MM.1S (cell line): ENCODE measurements around the gene FAM180B.

Experiments
- DNase-seq: peaks from one replicate; pipeline ENCODE4 v3.0.0-alpha.2; 2015
- H2AFZ ChIP-seq: fragments of 300-600 bp; sonication (generic); 2 replicates; pipeline ENCODE4 v1.6.0; 2016; ENCODE audit warnings: antibody characterized with exemption, low read length
- H3F3A ChIP-seq: fragments of 300-600 bp; sonication (generic); 2 replicates; pipeline ENCODE4 v1.6.1; 2016; ENCODE audit warnings: mild to moderate bottlenecking, antibody characterized with exemption, low read length, moderate library complexity, mixed read lengths; ENCODE audit not compliant: insufficient read depth
- H3K27ac ChIP-seq: fragments of 300-600 bp; sonication (generic); 2 replicates; pipeline ENCODE4 v1.5.1; 2016; ENCODE audit warnings: mild to moderate bottlenecking, low read length
- H3K27me3 ChIP-seq: fragments of 300-600 bp; sonication (generic); replicated peaks from 2 replicates; pipeline ENCODE4 v1.6.0; 2016; ENCODE audit warnings: low read length; ENCODE audit not compliant: insufficient read depth
- H3K36me3 ChIP-seq: fragments of 300-600 bp; sonication (generic); replicated peaks from 2 replicates; pipeline ENCODE4 v1.6.1; 2016; ENCODE audit warnings: mild to moderate bottlenecking, low read length, mixed read lengths; ENCODE audit not compliant: insufficient read depth
- H3K4me1 ChIP-seq: fragments of 300-600 bp; sonication (generic); 2 replicates; pipeline ENCODE4 v1.6.1; 2016; ENCODE audit warnings: low read length, mixed read lengths
- H3K4me2 ChIP-seq: fragments of 300-600 bp; sonication (generic); 2 replicates; pipeline ENCODE4 v1.6.0; 2016; ENCODE audit warnings: low read depth, low read length
- H3K4me3 ChIP-seq: fragments of 300-600 bp; sonication (generic); 2 replicates; pipeline ENCODE4 v1.5.1; 2016; ENCODE audit warnings: low read length, mixed read lengths
- H3K79me2 ChIP-seq: fragments of 300-600 bp; sonication (generic); 2 replicates; pipeline ENCODE4 v1.6.1; 2016; ENCODE audit warnings: mixed run types, low read length, mixed read lengths
- H3K9ac ChIP-seq: fragments of 300-600 bp; sonication (generic); 2 replicates; pipeline ENCODE4 v1.6.1; 2016; ENCODE audit warnings: low read length, mixed read lengths
- H3K9me2 ChIP-seq: fragments of 300-600 bp; sonication (generic); replicated peaks from 2 replicates; pipeline ENCODE4 v1.6.1; 2016; ENCODE audit warnings: mild to moderate bottlenecking, low read length, mixed read lengths; ENCODE audit not compliant: insufficient read depth
- H3K9me3 ChIP-seq: fragments of 300-600 bp; sonication (generic); replicated peaks from 2 replicates; pipeline ENCODE4 v1.6.1; 2016; ENCODE audit warnings: mild to moderate bottlenecking, low read length, mixed read lengths; ENCODE audit not compliant: insufficient read depth
- H4K20me1 ChIP-seq: fragments of 300-600 bp; sonication (generic); 2 replicates; pipeline ENCODE4 v1.6.1; 2016; ENCODE audit warnings: mild to moderate bottlenecking, low read length, moderate library complexity, mixed read lengths; ENCODE audit not compliant: insufficient read depth
- EZH2 ChIP-seq: fragments of 300-600 bp; sonication (generic); optimal IDR thresholded peaks from 2 replicates; pipeline ENCODE3; 2017; ENCODE audit warnings: low read depth, mild to moderate bottlenecking, antibody characterized with exemption, low read length, mixed read lengths
- EZH2phosphoT487 ChIP-seq: fragments of 300-600 bp; sonication (generic); IDR thresholded peaks from 2 replicates; pipeline ENCODE4 v1.6.1; 2018; ENCODE audit warnings: antibody characterized with exemption, low read length
- TF ChIP-seq, protein P1 (sequence below): fragments of 300-600 bp; sonication (generic); IDR thresholded peaks from 2 replicates; pipeline ENCODE4 v1.5.1; 2016; ENCODE audit warnings: antibody characterized with exemption, low read length, mixed read lengths

FAM180B gene

DNA sequence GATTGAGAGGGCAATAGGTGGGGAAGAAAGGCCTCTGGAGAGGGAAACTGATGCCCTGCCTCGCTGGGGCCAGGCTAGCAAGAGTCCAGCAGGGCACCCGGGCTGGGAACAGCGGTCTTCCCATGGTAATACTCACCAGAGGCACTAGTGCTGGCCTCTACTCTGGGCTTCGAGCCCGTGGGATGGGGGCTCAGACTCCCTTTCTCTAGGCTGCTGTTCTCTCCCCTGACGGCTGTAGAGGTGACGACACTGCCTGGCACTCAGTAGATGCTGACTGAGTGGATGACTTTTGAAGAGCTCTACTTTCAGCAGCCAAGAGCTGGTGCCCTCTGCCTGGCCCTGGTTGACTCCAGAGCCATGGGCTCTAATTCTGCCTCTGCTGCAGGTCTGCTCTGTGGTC lies 8.6 kb downstream of the FAM180B start:
- no peaks in the 10 kb centered on the region for H3K4me1 ChIP-seq
- H3K4me3 ChIP-seq = no peak overlapping the region
- H3K9me3 ChIP-seq = no peaks in the 10 kb centered on the region
- DNase-seq = no peak
- H4K20me1 ChIP-seq = no peaks in the 10 kb centered on the region
- no peak for TF ChIP-seq EZH2phosphoT487
- TF ChIP-seq, protein P1, sequence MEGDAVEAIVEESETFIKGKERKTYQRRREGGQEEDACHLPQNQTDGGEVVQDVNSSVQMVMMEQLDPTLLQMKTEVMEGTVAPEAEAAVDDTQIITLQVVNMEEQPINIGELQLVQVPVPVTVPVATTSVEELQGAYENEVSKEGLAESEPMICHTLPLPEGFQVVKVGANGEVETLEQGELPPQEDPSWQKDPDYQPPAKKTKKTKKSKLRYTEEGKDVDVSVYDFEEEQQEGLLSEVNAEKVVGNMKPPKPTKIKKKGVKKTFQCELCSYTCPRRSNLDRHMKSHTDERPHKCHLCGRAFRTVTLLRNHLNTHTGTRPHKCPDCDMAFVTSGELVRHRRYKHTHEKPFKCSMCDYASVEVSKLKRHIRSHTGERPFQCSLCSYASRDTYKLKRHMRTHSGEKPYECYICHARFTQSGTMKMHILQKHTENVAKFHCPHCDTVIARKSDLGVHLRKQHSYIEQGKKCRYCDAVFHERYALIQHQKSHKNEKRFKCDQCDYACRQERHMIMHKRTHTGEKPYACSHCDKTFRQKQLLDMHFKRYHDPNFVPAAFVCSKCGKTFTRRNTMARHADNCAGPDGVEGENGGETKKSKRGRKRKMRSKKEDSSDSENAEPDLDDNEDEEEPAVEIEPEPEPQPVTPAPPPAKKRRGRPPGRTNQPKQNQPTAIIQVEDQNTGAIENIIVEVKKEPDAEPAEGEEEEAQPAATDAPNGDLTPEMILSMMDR = no peak
- TF ChIP-seq EZH2 = no peak
- no peak overlapping the region for H2AFZ ChIP-seq
- no peak overlapping the region for H3K27ac ChIP-seq
- no peak overlapping the region for H3K9ac ChIP-seq
- no peaks in the 10 kb centered on the region for H3K9me2 ChIP-seq
- H3K4me2 ChIP-seq = no peak overlapping the region
- no peaks in the 10 kb centered on the region for H3K36me3 ChIP-seq
- no peaks in the 10 kb centered on the region for H3F3A ChIP-seq
- H3K79me2 ChIP-seq = no peaks in the 10 kb centered on the region
- no peaks in the 10 kb centered on the region for H3K27me3 ChIP-seq

DNA sequence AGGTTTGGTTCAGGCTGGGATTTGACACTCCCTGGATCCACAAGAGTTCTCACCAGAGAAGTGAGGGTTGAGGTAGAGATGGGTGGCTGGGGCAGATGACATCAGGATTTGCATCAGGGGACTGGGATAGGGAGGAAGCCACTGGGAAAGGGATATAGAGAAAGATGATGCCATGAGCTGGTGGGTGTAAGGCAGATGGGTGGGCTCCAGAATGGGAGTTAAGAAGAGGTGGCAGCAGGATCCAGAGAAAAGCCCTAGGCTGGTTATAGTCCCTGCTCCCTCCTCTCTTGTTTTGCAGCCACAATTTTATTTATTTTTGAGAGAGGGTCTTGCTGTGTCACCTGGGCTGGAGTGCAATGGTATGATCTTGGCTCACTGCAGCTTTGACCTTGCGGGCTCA lies 9.5 kb downstream of the FAM180B start:
- no peaks in the 10 kb centered on the region for H3K9me3 ChIP-seq
- H4K20me1 ChIP-seq = no peaks in the 10 kb centered on the region
- TF ChIP-seq EZH2 = no peak
- TF ChIP-seq EZH2phosphoT487 = no peak
- TF ChIP-seq, protein P1 = no peak
- H3F3A ChIP-seq = no peaks in the 10 kb centered on the region
- H3K4me1 ChIP-seq = no peaks in the 10 kb centered on the region
- no peak overlapping the region for H3K27ac ChIP-seq
- H3K9ac ChIP-seq = no peak overlapping the region
- no peak for DNase-seq
- H3K36me3 ChIP-seq = no peaks in the 10 kb centered on the region
- H3K4me2 ChIP-seq = no peak overlapping the region
- H2AFZ ChIP-seq = no peak overlapping the region
- no peaks in the 10 kb centered on the region for H3K79me2 ChIP-seq
- no peak overlapping the region for H3K4me3 ChIP-seq
- no peaks in the 10 kb centered on the region for H3K27me3 ChIP-seq
- H3K9me2 ChIP-seq = no peaks in the 10 kb centered on the region

DNA sequence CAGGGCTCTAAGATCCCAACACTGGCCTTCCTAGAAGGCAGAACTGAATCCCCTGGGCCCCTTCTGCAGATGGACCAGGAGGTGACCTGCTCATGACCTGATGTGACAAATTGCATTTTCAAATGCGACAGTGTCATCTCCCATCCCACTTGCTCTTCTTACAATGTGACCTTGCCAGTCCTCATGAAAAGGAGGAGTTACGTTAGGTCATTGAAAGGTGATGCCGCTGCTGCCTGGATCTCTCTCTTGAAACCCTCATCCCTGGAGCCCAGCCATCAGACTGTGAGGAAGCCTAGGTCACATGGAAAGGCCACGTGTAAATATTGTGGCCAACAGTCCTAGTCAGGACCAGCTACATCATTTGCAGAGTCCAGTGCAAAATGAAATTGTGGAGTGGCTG lies 13.4 kb downstream of the FAM180B start:
- TF ChIP-seq, protein P1 = no peak
- no peak for TF ChIP-seq EZH2phosphoT487
- no peak for TF ChIP-seq EZH2
- H3K36me3 ChIP-seq = no peaks in the 10 kb centered on the region

More for the DNA sequence above, 13.4 kb downstream of the FAM180B start:
- Histone ChIP-seq H2AFZ (no peak overlapping the region), H3K9ac (no peak overlapping the region), H4K20me1 (no peaks in the 10 kb centered on the region), H3K4me2 (no peak overlapping the region), H3K27me3 (no peaks in the 10 kb centered on the region), H3K4me3 (no peak overlapping the region), H3K27ac (no peak overlapping the region), H3K4me1 (no peaks in the 10 kb centered on the region), H3K9me2 (no peaks in the 10 kb centered on the region), H3K9me3 (no peaks in the 10 kb centered on the region), H3K79me2 (no peaks in the 10 kb centered on the region), H3F3A (no peaks in the 10 kb centered on the region)
- DNase-seq = no peak
